ENCODE results near the gene RBBP9.
A peak's percentile ranks its signal among the peaks of the same experiment; 100 is the strongest.
"Not testable (repeated sequence)": the region's sequence is repeated elsewhere in the genome, so short reads cannot be mapped to it uniquely, and the experiment has no call there.

The RBBP9 gene

GRCh38 chr20:18496740-18497592 lies at the start of gene RBBP9:
RBBP9 (minus strand) TSS chr20:18497225; CDS start chr20:18497167, 58 bp downstream.
- DNase-seq (ENCODE audit: low read depth, low spot score) = peak; percentile 18

- DNase-seq (ENCODE audit: low read depth, low spot score) = no peak
Measured at GRCh38 chr20:18545566-18545965, 48.5 kb upstream of the RBBP9 start.

- DNase-seq (ENCODE audit: low read depth, low spot score) = no peak
Measured at GRCh38 chr20:18543932-18544331, 46.9 kb upstream of the RBBP9 start.

GRCh38 chr20:18543216-18543615 lies 46.2 kb upstream of the RBBP9 start:
- DNase-seq (ENCODE audit: low read depth, low spot score) = no peak

- no peak for DNase-seq (ENCODE audit: low read depth, low spot score)
Measured at GRCh38 chr20:18541741-18542140, 44.7 kb upstream of the RBBP9 start.

GRCh38 chr20:18537651-18538050 lies 40.6 kb upstream of the RBBP9 start:
- DNase-seq (ENCODE audit: low read depth, low spot score) = no peak

- no peak for DNase-seq (ENCODE audit: low read depth, low spot score)
Measured at GRCh38 chr20:18533978-18534644, 37.1 kb upstream of the RBBP9 start.

GRCh38 chr20:18533491-18533890 lies 36.5 kb upstream of the RBBP9 start:
- DNase-seq (ENCODE audit: low read depth, low spot score) = no peak

GRCh38 chr20:18532626-18533025 lies 35.6 kb upstream of the RBBP9 start:
- no peak for DNase-seq (ENCODE audit: low read depth, low spot score)

GRCh38 chr20:18529041-18529440 lies 32.0 kb upstream of the RBBP9 start:
- DNase-seq (ENCODE audit: low read depth, low spot score) = no peak

- DNase-seq (ENCODE audit: low read depth, low spot score) = no peak
Measured at GRCh38 chr20:18527836-18528235, 30.8 kb upstream of the RBBP9 start.

GRCh38 chr20:18527339-18527738 lies 30.3 kb upstream of the RBBP9 start:
- no peak for DNase-seq (ENCODE audit: low read depth, low spot score)

- not testable (repeated sequence) for DNase-seq (ENCODE audit: low read depth, low spot score)
Measured at GRCh38 chr20:18526761-18527160, 29.7 kb upstream of the RBBP9 start.

- no peak for DNase-seq (ENCODE audit: low read depth, low spot score)
Measured at GRCh38 chr20:18524646-18525045, 27.6 kb upstream of the RBBP9 start.

- no peak for DNase-seq (ENCODE audit: low read depth, low spot score)
Measured at GRCh38 chr20:18523066-18523465, 26.0 kb upstream of the RBBP9 start.

- not testable (repeated sequence) for DNase-seq (ENCODE audit: low read depth, low spot score)
Measured at GRCh38 chr20:18522066-18522465, 25.0 kb upstream of the RBBP9 start.

GRCh38 chr20:18515973-18516372 lies 18.9 kb upstream of the RBBP9 start:
- no peak for DNase-seq (ENCODE audit: low read depth, low spot score)

- no peak for DNase-seq (ENCODE audit: low read depth, low spot score)
Measured at GRCh38 chr20:18514127-18514526, 17.1 kb upstream of the RBBP9 start.

GRCh38 chr20:18513208-18513607 lies 16.2 kb upstream of the RBBP9 start:
- DNase-seq (ENCODE audit: low read depth, low spot score) = no peak

GRCh38 chr20:18511571-18511970 lies 14.5 kb upstream of the RBBP9 start:
- DNase-seq (ENCODE audit: low read depth, low spot score) = no peak

GRCh38 chr20:18507218-18508191 lies 10.5 kb upstream of the RBBP9 start, which contains the start of gene SEC23B:
SEC23B (plus strand) TSS chr20:18507940; CDS start chr20:18510836, 2,896 bp downstream.
- DNase-seq (ENCODE audit: low read depth, low spot score) = peak; percentile 96

- no peak for DNase-seq (ENCODE audit: low read depth, low spot score)
Measured at GRCh38 chr20:18506744-18507143, 9.7 kb upstream of the RBBP9 start.
